ENCODE measurements around the gene FICD. TPM values are rescaled to one million over a fixed set of nuclear protein-coding genes. Genes with fewer than 3 reads are reported as not detected.

FICD gene
- total RNA-seq, 6 experiments from 2014 or later, result 2.8 to 8.4 (median 5.6) TPM

DNA sequence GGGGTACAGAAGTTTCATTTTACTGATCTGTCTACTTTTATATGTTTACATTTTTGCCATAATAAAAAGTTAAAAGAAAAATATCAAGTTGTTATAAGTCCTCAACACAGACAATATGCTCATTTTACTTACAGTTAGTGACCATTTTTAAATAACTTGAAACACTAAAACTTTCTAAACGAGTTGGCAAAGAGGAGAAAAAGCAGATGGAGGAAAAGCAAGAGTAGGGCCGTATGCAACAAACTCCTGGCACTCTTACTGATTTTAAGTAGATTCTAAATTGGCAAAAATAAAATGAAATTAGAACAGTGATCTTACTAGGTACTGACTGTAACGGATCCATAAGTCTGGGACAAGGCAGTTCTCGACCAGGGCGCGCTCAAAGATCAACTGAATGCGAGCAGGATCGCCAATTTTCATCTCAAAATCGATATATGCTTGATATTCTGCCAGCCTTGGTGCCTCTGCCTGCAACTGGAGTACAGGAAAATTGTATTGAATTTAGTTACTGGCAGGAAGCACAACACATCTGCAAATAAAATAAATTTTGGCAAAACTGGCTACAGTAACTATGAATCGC lies 23.6 kb downstream of the FICD start:
- Histone ChIP-seq H3K9me3 (no peaks in the 10 kb centered on the region), H3K4me3 (no peak overlapping the region), H3K27me3 (no peaks in the 10 kb centered on the region), H3K27ac (no peak overlapping the region), H3K4me1 (no peaks in the 10 kb centered on the region), H3K36me3 (peaks cover 5 to 43% (median 23%) of the 10 kb centered on the region in 4 donors)
- 46% methylated on average over 10 of the region's 10 CpGs for WGBS (ENCODE audit: insufficient coverage, low coverage, low lambda C conversion rate, missing lambda C conversion rate)
- DNase-seq (no peak), ATAC-seq (peak in 2 of 4 donors; percentile 71 to 75)
- TF ChIP-seq POLR2A (IDR thresholded peaks at IDR 0.05), result no peak
- TF ChIP-seq, protein P1, sequence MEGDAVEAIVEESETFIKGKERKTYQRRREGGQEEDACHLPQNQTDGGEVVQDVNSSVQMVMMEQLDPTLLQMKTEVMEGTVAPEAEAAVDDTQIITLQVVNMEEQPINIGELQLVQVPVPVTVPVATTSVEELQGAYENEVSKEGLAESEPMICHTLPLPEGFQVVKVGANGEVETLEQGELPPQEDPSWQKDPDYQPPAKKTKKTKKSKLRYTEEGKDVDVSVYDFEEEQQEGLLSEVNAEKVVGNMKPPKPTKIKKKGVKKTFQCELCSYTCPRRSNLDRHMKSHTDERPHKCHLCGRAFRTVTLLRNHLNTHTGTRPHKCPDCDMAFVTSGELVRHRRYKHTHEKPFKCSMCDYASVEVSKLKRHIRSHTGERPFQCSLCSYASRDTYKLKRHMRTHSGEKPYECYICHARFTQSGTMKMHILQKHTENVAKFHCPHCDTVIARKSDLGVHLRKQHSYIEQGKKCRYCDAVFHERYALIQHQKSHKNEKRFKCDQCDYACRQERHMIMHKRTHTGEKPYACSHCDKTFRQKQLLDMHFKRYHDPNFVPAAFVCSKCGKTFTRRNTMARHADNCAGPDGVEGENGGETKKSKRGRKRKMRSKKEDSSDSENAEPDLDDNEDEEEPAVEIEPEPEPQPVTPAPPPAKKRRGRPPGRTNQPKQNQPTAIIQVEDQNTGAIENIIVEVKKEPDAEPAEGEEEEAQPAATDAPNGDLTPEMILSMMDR (IDR thresholded peaks at IDR 0.05), result no peak
- intact Hi-C loops (cut with DNase I), result no loop called here

DNA sequence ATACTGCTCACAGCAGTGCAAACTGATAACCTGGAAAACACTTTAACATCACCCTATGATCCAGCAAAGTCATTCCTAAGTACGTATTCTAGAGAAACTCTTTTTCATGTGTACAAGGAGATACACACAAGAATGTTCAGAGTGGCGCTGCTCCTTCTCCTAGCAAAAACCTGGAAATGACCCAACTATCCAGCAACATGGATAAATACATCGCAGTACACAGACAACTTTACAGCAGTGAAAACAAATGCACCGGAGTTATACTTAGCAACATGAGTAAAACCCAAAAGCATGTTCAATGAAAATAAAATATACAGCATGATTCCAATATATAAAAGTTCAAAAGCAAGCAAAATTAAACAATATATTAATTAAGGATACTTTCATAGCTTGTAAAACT lies 27.2 kb downstream of the FICD start:
- H3K4me1 ChIP-seq, result no peaks in the 10 kb centered on the region
- ATAC-seq (no peak), DNase-seq (no peak)
- no peaks in the 10 kb centered on the region for H3K9me3 ChIP-seq
- H3K36me3 ChIP-seq, result peaks cover 0 to 57% (median 28%) of the 10 kb centered on the region in 4 donors
- no peak overlapping the region for H3K4me3 ChIP-seq
- WGBS (ENCODE audit: insufficient coverage, low coverage, low lambda C conversion rate, missing lambda C conversion rate), result 84% methylated on average over 4 of the region's 4 CpGs
- H3K27me3 ChIP-seq, result no peaks in the 10 kb centered on the region
- TF ChIP-seq, protein P1 (IDR thresholded peaks at IDR 0.05), result no peak
- TF ChIP-seq POLR2A (IDR thresholded peaks at IDR 0.05), result no peak
- no peak overlapping the region for H3K27ac ChIP-seq
- intact Hi-C loops (cut with DNase I), result no loop called here

DNA sequence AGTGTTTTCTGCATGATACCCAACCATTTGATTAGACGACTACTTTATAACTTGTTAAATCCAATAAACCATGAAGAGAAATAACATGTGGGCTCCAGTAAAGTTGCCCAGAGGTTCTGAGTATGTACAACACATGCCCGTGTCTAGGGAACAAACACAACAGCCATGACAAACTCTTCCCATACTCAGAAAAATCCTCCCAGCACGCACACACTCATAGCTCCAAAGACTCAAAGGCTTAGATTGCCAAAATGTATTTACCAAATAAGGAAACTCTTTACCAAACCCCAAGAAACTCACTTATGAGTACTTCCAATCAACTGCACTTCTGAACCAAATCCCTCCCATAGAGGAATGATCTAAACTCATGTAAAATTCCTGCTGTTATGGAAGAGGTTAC lies 28.6 kb downstream of the FICD start:
- DNase-seq (no peak), ATAC-seq (no peak)
- H3K4me3 ChIP-seq, result no peak overlapping the region
- H3K27me3 ChIP-seq, result no peaks in the 10 kb centered on the region
- H3K4me1 ChIP-seq, result no peaks in the 10 kb centered on the region
- intact Hi-C loops (cut with DNase I), result no loop called here
- H3K9me3 ChIP-seq, result no peaks in the 10 kb centered on the region
- H3K27ac ChIP-seq, result no peak overlapping the region
- 93% methylated on average over 3 of the region's 3 CpGs for WGBS (ENCODE audit: insufficient coverage, low coverage, low lambda C conversion rate, missing lambda C conversion rate)
- TF ChIP-seq, protein P1 (IDR thresholded peaks at IDR 0.05), result no peak
- TF ChIP-seq POLR2A (IDR thresholded peaks at IDR 0.05), result no peak
- H3K36me3 ChIP-seq, result peaks cover 0 to 51% (median 26%) of the 10 kb centered on the region in 4 donors

DNA sequence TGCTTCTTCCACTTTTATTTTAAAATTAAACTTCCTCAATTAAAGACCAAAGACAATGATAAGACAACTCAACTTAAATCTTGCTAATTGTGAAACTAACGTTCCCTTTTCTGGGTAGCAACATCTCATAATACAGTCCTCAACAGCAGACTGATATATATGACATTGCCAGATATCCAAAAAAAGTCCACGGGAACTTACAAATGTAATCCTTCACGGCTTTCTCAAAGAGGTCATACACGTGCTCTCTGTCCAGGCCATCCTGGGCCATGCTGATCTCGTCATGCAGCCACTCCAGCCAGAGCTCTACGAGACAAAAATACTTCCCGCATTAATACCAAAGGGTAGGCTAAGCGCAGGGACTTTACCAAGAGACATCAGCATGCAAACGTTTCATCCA lies 32.6 kb downstream of the FICD start:
- TF ChIP-seq, protein P1 (IDR thresholded peaks at IDR 0.05), result no peak
- TF ChIP-seq POLR2A (IDR thresholded peaks at IDR 0.05), result no peak
- no peaks in the 10 kb centered on the region for H3K27me3 ChIP-seq
- no peaks in the 10 kb centered on the region for H3K9me3 ChIP-seq
- 55% methylated on average over 9 of the region's 9 CpGs for WGBS (ENCODE audit: insufficient coverage, low coverage, low lambda C conversion rate, missing lambda C conversion rate)
- H3K4me3 ChIP-seq, result no peak overlapping the region
- H3K36me3 ChIP-seq, result peaks cover 0 to 51% (median 23%) of the 10 kb centered on the region in 4 donors
- H3K4me1 ChIP-seq, result no peaks in the 10 kb centered on the region
- intact Hi-C loops (cut with DNase I), result no loop called here
- no peak overlapping the region for H3K27ac ChIP-seq
- ATAC-seq (no peak), DNase-seq (no peak)
